ENCODE measurements around the gene LINC01488. TPM values are rescaled to one million over a fixed set of nuclear protein-coding genes. Genes with fewer than 3 reads are reported as not detected.
A peak's percentile ranks its signal among the peaks of the same experiment; 100 is the strongest.

The LINC01488 gene
- total RNA-seq, 1 donor from 2014 or later = not detected

GRCh38 chr11:69462106-69462951 lies 19.1 kb upstream of the LINC01488 start:
- Histone ChIP-seq H3K9me3 (ENCODE audit: control insufficient read depth in 3 of 3, low read length in 3 of 3) (peaks cover 0 to 2% (median 2%) of the 10 kb centered on the region in 3 donors), H3K4me3 (ENCODE audit: low read length in 3 of 3) (peak overlapping the region in 1 of 3 donors; percentile 41), H3K4me1 (ENCODE audit: control insufficient read depth in 3 of 3, insufficient read depth in 3 of 3, low read length in 3 of 3) (peaks cover 14 to 25% (median 19%) of the 10 kb centered on the region in 3 donors), H3K27me3 (ENCODE audit: control insufficient read depth in 3 of 3, insufficient read depth in 3 of 3, low read length in 3 of 3) (peaks cover 12 to 35% (median 14%) of the 10 kb centered on the region in 3 donors), H3K27ac (ENCODE audit: low read depth, low read length) (peak overlapping the region; percentile 77), H3K36me3 (ENCODE audit: control insufficient read depth in 3 of 3, insufficient read depth in 3 of 3, low read length in 3 of 3) (no peaks in the 10 kb centered on the region), H3K9ac (ENCODE audit: low read depth in 1 of 3, low read length in 3 of 3) (peak overlapping the region in 1 of 3 donors; percentile 16)

GRCh38 chr11:69463181-69463994 lies 18.1 kb upstream of the LINC01488 start:
- peak overlapping the region in 2 of 3 donors; percentile 14 to 41 for H3K4me3 ChIP-seq (ENCODE audit: low read length in 3 of 3)
- peak overlapping the region in 1 of 3 donors; percentile 16 for H3K9ac ChIP-seq (ENCODE audit: low read depth in 1 of 3, low read length in 3 of 3)
- H3K36me3 ChIP-seq (ENCODE audit: control insufficient read depth in 3 of 3, insufficient read depth in 3 of 3, low read length in 3 of 3) = no peaks in the 10 kb centered on the region
- peak overlapping the region; percentile 77 for H3K27ac ChIP-seq (ENCODE audit: low read depth, low read length)
- H3K9me3 ChIP-seq (ENCODE audit: control insufficient read depth in 3 of 3, low read length in 3 of 3) = peaks cover 0 to 2% (median 2%) of the 10 kb centered on the region in 3 donors
- H3K4me1 ChIP-seq (ENCODE audit: control insufficient read depth in 3 of 3, insufficient read depth in 3 of 3, low read length in 3 of 3) = peaks cover 14 to 25% (median 19%) of the 10 kb centered on the region in 3 donors
- peaks cover 12 to 35% (median 17%) of the 10 kb centered on the region in 3 donors for H3K27me3 ChIP-seq (ENCODE audit: control insufficient read depth in 3 of 3, insufficient read depth in 3 of 3, low read length in 3 of 3)

GRCh38 chr11:69463995-69464960 lies 17.2 kb upstream of the LINC01488 start:
- Histone ChIP-seq H3K9ac (ENCODE audit: low read depth in 1 of 3, low read length in 3 of 3) (no peak overlapping the region), H3K27ac (ENCODE audit: low read depth, low read length) (peak overlapping the region; percentile 77), H3K9me3 (ENCODE audit: control insufficient read depth in 3 of 3, low read length in 3 of 3) (peaks cover 0 to 2% (median 2%) of the 10 kb centered on the region in 3 donors), H3K4me1 (ENCODE audit: control insufficient read depth in 3 of 3, insufficient read depth in 3 of 3, low read length in 3 of 3) (peaks cover 14 to 25% (median 19%) of the 10 kb centered on the region in 3 donors), H3K27me3 (ENCODE audit: control insufficient read depth in 3 of 3, insufficient read depth in 3 of 3, low read length in 3 of 3) (peaks cover 12 to 35% (median 17%) of the 10 kb centered on the region in 3 donors), H3K36me3 (ENCODE audit: control insufficient read depth in 3 of 3, insufficient read depth in 3 of 3, low read length in 3 of 3) (no peaks in the 10 kb centered on the region), H3K4me3 (ENCODE audit: low read length in 3 of 3) (no peak overlapping the region)

- peaks cover 0 to 2% (median 2%) of the 10 kb centered on the region in 3 donors for H3K9me3 ChIP-seq (ENCODE audit: control insufficient read depth in 3 of 3, low read length in 3 of 3)
- peaks cover 12 to 35% (median 17%) of the 10 kb centered on the region in 3 donors for H3K27me3 ChIP-seq (ENCODE audit: control insufficient read depth in 3 of 3, insufficient read depth in 3 of 3, low read length in 3 of 3)
- no peak overlapping the region for H3K9ac ChIP-seq (ENCODE audit: low read depth in 1 of 3, low read length in 3 of 3)
- H3K27ac ChIP-seq (ENCODE audit: low read depth, low read length) = no peak overlapping the region
- H3K36me3 ChIP-seq (ENCODE audit: control insufficient read depth in 3 of 3, insufficient read depth in 3 of 3, low read length in 3 of 3) = no peaks in the 10 kb centered on the region
- no peak overlapping the region for H3K4me3 ChIP-seq (ENCODE audit: low read length in 3 of 3)
- H3K4me1 ChIP-seq (ENCODE audit: control insufficient read depth in 3 of 3, insufficient read depth in 3 of 3, low read length in 3 of 3) = peaks cover 14 to 25% (median 19%) of the 10 kb centered on the region in 3 donors
Observed at GRCh38 chr11:69465236-69466000, 16.0 kb upstream of the LINC01488 start.

- Histone ChIP-seq H3K36me3 (ENCODE audit: control insufficient read depth in 3 of 3, insufficient read depth in 3 of 3, low read length in 3 of 3) (no peaks in the 10 kb centered on the region), H3K4me1 (ENCODE audit: control insufficient read depth in 3 of 3, insufficient read depth in 3 of 3, low read length in 3 of 3) (peaks cover 14 to 25% (median 19%) of the 10 kb centered on the region in 3 donors), H3K9ac (ENCODE audit: low read depth in 1 of 3, low read length in 3 of 3) (no peak overlapping the region), H3K27me3 (ENCODE audit: control insufficient read depth in 3 of 3, insufficient read depth in 3 of 3, low read length in 3 of 3) (peaks cover 12 to 35% (median 17%) of the 10 kb centered on the region in 3 donors), H3K27ac (ENCODE audit: low read depth, low read length) (no peak overlapping the region), H3K4me3 (ENCODE audit: low read length in 3 of 3) (no peak overlapping the region), H3K9me3 (ENCODE audit: control insufficient read depth in 3 of 3, low read length in 3 of 3) (peaks cover 0 to 2% (median 2%) of the 10 kb centered on the region in 3 donors)
Observed at GRCh38 chr11:69466039-69466438, 15.4 kb upstream of the LINC01488 start.

GRCh38 chr11:69467196-69467595 lies 14.3 kb upstream of the LINC01488 start:
- Histone ChIP-seq H3K36me3 (ENCODE audit: control insufficient read depth in 3 of 3, insufficient read depth in 3 of 3, low read length in 3 of 3) (no peaks in the 10 kb centered on the region), H3K9me3 (ENCODE audit: control insufficient read depth in 3 of 3, low read length in 3 of 3) (no peaks in the 10 kb centered on the region), H3K4me1 (ENCODE audit: control insufficient read depth in 3 of 3, insufficient read depth in 3 of 3, low read length in 3 of 3) (peaks cover 14 to 25% (median 19%) of the 10 kb centered on the region in 3 donors), H3K27me3 (ENCODE audit: control insufficient read depth in 3 of 3, insufficient read depth in 3 of 3, low read length in 3 of 3) (peaks cover 7 to 32% (median 16%) of the 10 kb centered on the region in 3 donors), H3K27ac (ENCODE audit: low read depth, low read length) (no peak overlapping the region), H3K9ac (ENCODE audit: low read depth in 1 of 3, low read length in 3 of 3) (no peak overlapping the region), H3K4me3 (ENCODE audit: low read length in 3 of 3) (no peak overlapping the region)

GRCh38 chr11:69467646-69468045 lies 13.8 kb upstream of the LINC01488 start:
- Histone ChIP-seq H3K27me3 (ENCODE audit: control insufficient read depth in 3 of 3, insufficient read depth in 3 of 3, low read length in 3 of 3) (peaks cover 5 to 33% (median 17%) of the 10 kb centered on the region in 3 donors), H3K27ac (ENCODE audit: low read depth, low read length) (no peak overlapping the region), H3K9ac (ENCODE audit: low read depth in 1 of 3, low read length in 3 of 3) (no peak overlapping the region), H3K9me3 (ENCODE audit: control insufficient read depth in 3 of 3, low read length in 3 of 3) (no peaks in the 10 kb centered on the region), H3K4me3 (ENCODE audit: low read length in 3 of 3) (no peak overlapping the region), H3K4me1 (ENCODE audit: control insufficient read depth in 3 of 3, insufficient read depth in 3 of 3, low read length in 3 of 3) (peaks cover 14 to 23% (median 16%) of the 10 kb centered on the region in 3 donors), H3K36me3 (ENCODE audit: control insufficient read depth in 3 of 3, insufficient read depth in 3 of 3, low read length in 3 of 3) (no peaks in the 10 kb centered on the region)

GRCh38 chr11:69468221-69468620 lies 13.2 kb upstream of the LINC01488 start:
- H3K36me3 ChIP-seq (ENCODE audit: control insufficient read depth in 3 of 3, insufficient read depth in 3 of 3, low read length in 3 of 3) = no peaks in the 10 kb centered on the region
- no peak overlapping the region for H3K27ac ChIP-seq (ENCODE audit: low read depth, low read length)
- no peak overlapping the region for H3K4me3 ChIP-seq (ENCODE audit: low read length in 3 of 3)
- peaks cover 0 to 2% (median 2%) of the 10 kb centered on the region in 3 donors for H3K9me3 ChIP-seq (ENCODE audit: control insufficient read depth in 3 of 3, low read length in 3 of 3)
- peaks cover 10 to 17% (median 11%) of the 10 kb centered on the region in 3 donors for H3K4me1 ChIP-seq (ENCODE audit: control insufficient read depth in 3 of 3, insufficient read depth in 3 of 3, low read length in 3 of 3)
- H3K27me3 ChIP-seq (ENCODE audit: control insufficient read depth in 3 of 3, insufficient read depth in 3 of 3, low read length in 3 of 3) = peaks cover 2 to 32% (median 15%) of the 10 kb centered on the region in 3 donors
- H3K9ac ChIP-seq (ENCODE audit: low read depth in 1 of 3, low read length in 3 of 3) = no peak overlapping the region
